ENCODE measurements around the gene TPO. TPM values are rescaled to one million over a fixed set of nuclear protein-coding genes. Genes with fewer than 3 reads are reported as not detected.
"Not testable (repeated sequence)": the region's sequence is repeated elsewhere in the genome, so short reads cannot be mapped to it uniquely, and the experiment has no call there.

The TPO gene
- total RNA-seq, 3 donors from 2014 or later = 5.1 to 21.0 (median 15.1) TPM

DNA sequence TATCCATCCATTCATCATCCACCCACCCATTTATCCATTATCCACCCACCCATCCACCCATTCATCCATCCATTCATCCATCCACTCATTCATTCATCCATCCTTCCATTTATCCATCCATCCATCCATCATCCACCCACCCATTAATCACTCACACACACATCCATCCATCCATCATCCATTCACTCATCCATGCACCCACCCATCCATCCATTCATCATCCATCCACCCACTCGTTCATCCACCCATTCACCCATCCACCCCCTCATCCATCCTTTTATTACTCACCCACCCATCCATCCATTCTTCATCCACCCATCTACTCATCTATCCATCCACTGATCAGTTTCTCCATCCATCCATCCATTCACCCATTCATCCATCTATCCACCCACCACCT lies 8.1 kb upstream of the TPO start:
- DNase-seq (ENCODE audit: low spot score in 2 of 2) = no peak
- TF ChIP-seq POLR2AphosphoS5 (IDR thresholded peaks at IDR 0.05) (no peak), POLR2A (IDR thresholded peaks at IDR 0.05) (no peak)
- TF ChIP-seq, protein P1, sequence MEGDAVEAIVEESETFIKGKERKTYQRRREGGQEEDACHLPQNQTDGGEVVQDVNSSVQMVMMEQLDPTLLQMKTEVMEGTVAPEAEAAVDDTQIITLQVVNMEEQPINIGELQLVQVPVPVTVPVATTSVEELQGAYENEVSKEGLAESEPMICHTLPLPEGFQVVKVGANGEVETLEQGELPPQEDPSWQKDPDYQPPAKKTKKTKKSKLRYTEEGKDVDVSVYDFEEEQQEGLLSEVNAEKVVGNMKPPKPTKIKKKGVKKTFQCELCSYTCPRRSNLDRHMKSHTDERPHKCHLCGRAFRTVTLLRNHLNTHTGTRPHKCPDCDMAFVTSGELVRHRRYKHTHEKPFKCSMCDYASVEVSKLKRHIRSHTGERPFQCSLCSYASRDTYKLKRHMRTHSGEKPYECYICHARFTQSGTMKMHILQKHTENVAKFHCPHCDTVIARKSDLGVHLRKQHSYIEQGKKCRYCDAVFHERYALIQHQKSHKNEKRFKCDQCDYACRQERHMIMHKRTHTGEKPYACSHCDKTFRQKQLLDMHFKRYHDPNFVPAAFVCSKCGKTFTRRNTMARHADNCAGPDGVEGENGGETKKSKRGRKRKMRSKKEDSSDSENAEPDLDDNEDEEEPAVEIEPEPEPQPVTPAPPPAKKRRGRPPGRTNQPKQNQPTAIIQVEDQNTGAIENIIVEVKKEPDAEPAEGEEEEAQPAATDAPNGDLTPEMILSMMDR (IDR thresholded peaks at IDR 0.05) = no peak
- no peaks in the 10 kb centered on the region for H3K9me3 ChIP-seq
- intact Hi-C loops (cut with DNase I; ENCODE audit: low total_unique reads) = no loop called here
- H3K4me3 ChIP-seq = no peak overlapping the region
- H3K27me3 ChIP-seq = no peaks in the 10 kb centered on the region
- no peak overlapping the region for H3K27ac ChIP-seq
- no peaks in the 10 kb centered on the region for H3K36me3 ChIP-seq
- H3K4me1 ChIP-seq = no peaks in the 10 kb centered on the region

DNA sequence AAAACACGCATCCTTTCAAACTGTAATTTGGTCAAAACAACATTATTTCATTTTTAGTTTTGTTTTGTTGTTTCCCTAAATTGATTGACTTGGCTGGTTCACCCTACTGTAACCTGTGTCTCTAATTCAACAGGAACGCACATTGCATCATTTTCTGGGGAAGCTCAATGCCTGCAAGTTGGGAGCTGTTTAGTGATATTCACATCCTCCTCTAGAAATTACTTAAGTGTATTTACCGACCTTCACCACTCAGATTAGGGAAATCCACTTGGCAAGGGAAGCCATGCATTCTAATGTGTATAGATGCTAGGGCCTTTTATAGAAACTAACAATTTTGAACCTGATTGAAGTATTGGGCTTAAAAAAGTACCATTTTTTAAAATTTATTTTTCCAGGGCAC lies 7.3 kb upstream of the TPO start:
- no peak for DNase-seq (ENCODE audit: low spot score in 2 of 2)
- H3K4me1 ChIP-seq = no peaks in the 10 kb centered on the region
- TF ChIP-seq, protein P1 (IDR thresholded peaks at IDR 0.05) = no peak
- TF ChIP-seq POLR2AphosphoS5 (IDR thresholded peaks at IDR 0.05) (no peak), POLR2A (IDR thresholded peaks at IDR 0.05) (no peak)
- intact Hi-C loops (cut with DNase I; ENCODE audit: low total_unique reads) = no loop called here
- no peaks in the 10 kb centered on the region for H3K9me3 ChIP-seq
- H3K27me3 ChIP-seq = no peaks in the 10 kb centered on the region
- no peaks in the 10 kb centered on the region for H3K36me3 ChIP-seq
- H3K27ac ChIP-seq = no peak overlapping the region
- no peak overlapping the region for H3K4me3 ChIP-seq

DNA sequence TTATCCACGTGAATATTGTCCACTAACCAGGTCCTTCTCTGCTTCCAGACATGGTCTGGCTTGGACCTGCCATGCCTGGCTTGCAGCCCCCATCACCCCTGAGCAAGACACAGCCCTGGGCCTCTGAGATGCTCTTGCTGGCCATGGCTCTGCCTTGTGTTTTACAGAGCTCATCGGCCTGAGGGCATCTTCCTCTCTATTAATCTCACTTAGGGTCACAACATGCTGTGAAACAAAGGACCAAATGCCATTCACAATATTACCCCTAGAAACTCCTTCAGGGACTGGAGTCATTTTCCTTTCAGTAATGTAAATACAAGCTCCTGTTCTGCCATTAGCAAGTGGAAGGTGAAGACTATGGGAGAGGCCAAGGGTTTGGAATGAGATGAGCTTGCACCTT lies 6.8 kb upstream of the TPO start:
- DNase-seq (ENCODE audit: low spot score in 2 of 2) = no peak
- intact Hi-C loops (cut with DNase I; ENCODE audit: low total_unique reads) = no loop called here
- TF ChIP-seq POLR2AphosphoS5 (IDR thresholded peaks at IDR 0.05) = no peak
- no peak for TF ChIP-seq POLR2A (IDR thresholded peaks at IDR 0.05)
- TF ChIP-seq, protein P1 (IDR thresholded peaks at IDR 0.05) = no peak
- H3K4me3 ChIP-seq = no peak overlapping the region
- H3K27me3 ChIP-seq = no peaks in the 10 kb centered on the region
- no peak overlapping the region for H3K27ac ChIP-seq
- no peaks in the 10 kb centered on the region for H3K4me1 ChIP-seq
- no peaks in the 10 kb centered on the region for H3K9me3 ChIP-seq
- H3K36me3 ChIP-seq = no peaks in the 10 kb centered on the region

DNA sequence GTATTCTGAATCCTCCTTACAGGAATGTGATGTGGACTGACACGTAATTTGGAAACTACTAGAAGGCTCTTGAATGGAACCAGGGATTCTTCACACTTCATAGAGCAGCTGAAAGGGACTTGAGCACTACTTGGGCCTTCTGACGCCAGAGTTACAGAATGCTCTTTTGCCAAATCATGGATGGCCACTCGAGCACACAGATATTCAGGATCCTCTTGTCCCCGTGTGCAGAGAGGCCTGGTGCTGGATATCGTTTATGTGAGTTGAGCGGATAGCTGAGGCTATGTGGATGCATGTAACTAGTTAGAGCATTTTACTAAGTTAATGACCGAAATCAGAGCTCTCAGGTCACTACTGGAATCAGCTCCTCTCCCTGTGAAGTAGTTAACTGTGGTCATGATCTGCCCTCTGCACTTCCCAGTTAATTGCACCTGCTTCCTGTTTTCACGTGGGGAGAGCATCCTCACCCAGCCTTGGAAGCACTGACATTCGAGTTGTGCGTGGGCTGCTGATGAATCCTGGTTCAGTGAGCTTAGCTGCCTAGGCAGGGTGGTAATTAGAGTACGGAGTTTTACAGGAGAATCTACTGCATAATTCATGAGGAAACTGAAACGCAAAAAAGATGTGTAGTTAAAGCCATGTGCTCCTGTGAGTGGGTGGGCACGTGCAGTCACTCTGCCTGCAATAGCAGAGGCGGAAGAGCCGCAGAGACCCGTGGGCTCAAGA lies 5.2 kb upstream of the TPO start:
- H3K4me3 ChIP-seq = no peak overlapping the region
- no peaks in the 10 kb centered on the region for H3K27me3 ChIP-seq
- TF ChIP-seq, protein P1 (IDR thresholded peaks at IDR 0.05) = no peak
- TF ChIP-seq POLR2AphosphoS5 (IDR thresholded peaks at IDR 0.05) = no peak
- TF ChIP-seq POLR2A (IDR thresholded peaks at IDR 0.05) = no peak
- no peaks in the 10 kb centered on the region for H3K4me1 ChIP-seq
- no peaks in the 10 kb centered on the region for H3K36me3 ChIP-seq
- H3K9me3 ChIP-seq = no peaks in the 10 kb centered on the region
- no peak for DNase-seq (ENCODE audit: low spot score in 2 of 2)
- H3K27ac ChIP-seq = no peak overlapping the region
- intact Hi-C loops (cut with DNase I; ENCODE audit: low total_unique reads) = no loop called here

DNA sequence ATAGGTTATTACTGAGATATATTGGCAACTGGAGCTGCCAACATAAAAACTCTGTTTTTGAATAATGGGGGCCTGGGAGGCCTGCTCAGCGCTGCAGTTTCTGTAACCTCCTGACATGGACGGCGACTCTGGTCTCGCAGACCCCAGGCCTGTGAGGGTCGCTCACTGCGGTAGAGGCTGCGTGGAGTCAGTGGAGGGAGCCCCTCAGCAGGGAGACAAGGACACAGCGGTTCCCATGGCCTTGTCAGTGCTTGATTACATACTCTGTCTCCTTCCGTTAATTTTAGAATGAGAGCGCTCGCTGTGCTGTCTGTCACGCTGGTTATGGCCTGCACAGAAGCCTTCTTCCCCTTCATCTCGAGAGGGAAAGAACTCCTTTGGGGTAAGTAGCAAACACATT lies 858 bp downstream of the TPO start:
- H3K4me1 ChIP-seq = no peaks in the 10 kb centered on the region
- H3K4me3 ChIP-seq = no peak overlapping the region
- no peaks in the 10 kb centered on the region for H3K27me3 ChIP-seq
- no peaks in the 10 kb centered on the region for H3K9me3 ChIP-seq
- TF ChIP-seq POLR2A (IDR thresholded peaks at IDR 0.05) (no peak), POLR2AphosphoS5 (IDR thresholded peaks at IDR 0.05) (no peak)
- TF ChIP-seq, protein P1 (IDR thresholded peaks at IDR 0.05) = no peak
- no peaks in the 10 kb centered on the region for H3K36me3 ChIP-seq
- DNase-seq (ENCODE audit: low spot score in 2 of 2) = no peak
- no peak overlapping the region for H3K27ac ChIP-seq
- intact Hi-C loops (cut with DNase I; ENCODE audit: low total_unique reads) = no loop called here

DNA sequence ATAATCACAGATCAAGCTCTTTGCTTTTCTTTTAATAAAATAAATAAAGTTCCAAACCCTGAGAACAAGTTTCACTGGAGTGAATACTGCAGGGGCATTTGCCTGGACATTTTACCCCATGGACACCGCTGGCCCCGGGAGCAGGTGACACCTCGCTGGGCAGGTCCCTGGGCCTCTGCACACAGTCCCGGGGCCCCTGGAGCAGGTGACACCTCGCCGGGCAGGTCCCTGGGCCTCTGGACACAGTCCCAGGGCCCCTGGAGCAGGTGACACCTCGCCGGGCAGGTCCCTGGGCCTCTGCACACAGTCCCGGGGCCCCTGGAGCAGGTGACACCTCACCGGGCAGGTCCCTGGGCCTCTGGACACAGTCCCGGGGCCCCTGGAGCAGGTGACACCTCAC lies 1.6 kb downstream of the TPO start:
- H3K27me3 ChIP-seq; H3K4me1 ChIP-seq; intact Hi-C loops (cut with DNase I; ENCODE audit: low total_unique reads); DNase-seq (ENCODE audit: low spot score in 2 of 2); H3K4me3 ChIP-seq; H3K27ac ChIP-seq; H3K9me3 ChIP-seq; H3K36me3 ChIP-seq: not testable (repeated sequence)
